Measurements from ENCODE around the gene SNN.

Gene SNN

GRCh38 chr16:11633113-11633512 lies 35.1 kb upstream of the SNN start:
- no peak overlapping the region for H3K4me3 ChIP-seq

GRCh38 chr16:11634312-11634711 lies 33.9 kb upstream of the SNN start:
- Histone ChIP-seq H3K27ac (no peak overlapping the region), H3K4me3 (no peak overlapping the region)

More at GRCh38 chr16:11633113-11633512, 35.1 kb upstream of the SNN start:
- peak overlapping the region in 18 of 21 experiments; percentile 18 to 82 (median 66) for H3K27ac ChIP-seq

GRCh38 chr16:11635113-11635652 lies 33.1 kb upstream of the SNN start:
- Histone ChIP-seq H3K4me3 (no peak overlapping the region), H3K27ac (no peak overlapping the region)

GRCh38 chr16:11635679-11636171 lies 32.5 kb upstream of the SNN start:
- Histone ChIP-seq H3K27ac (peak overlapping the region in 3 of 21 experiments; percentile 23 to 42 (median 39)), H3K4me3 (no peak overlapping the region)

- H3K27ac ChIP-seq = peak overlapping the region in 3 of 21 experiments; percentile 34 to 42 (median 39)
Observed at GRCh38 chr16:11636172-11636721, 32.0 kb upstream of the SNN start.

GRCh38 chr16:11637320-11637719 lies 30.9 kb upstream of the SNN start:
- no peak overlapping the region for H3K4me3 ChIP-seq
- H3K27ac ChIP-seq = peak overlapping the region in 2 of 21 experiments; percentile 18 to 24

More at GRCh38 chr16:11636172-11636721, 32.0 kb upstream of the SNN start:
- no peak overlapping the region for H3K4me3 ChIP-seq

GRCh38 chr16:11638140-11638539 lies 30.1 kb upstream of the SNN start:
- no peak overlapping the region for H3K27ac ChIP-seq
- H3K4me3 ChIP-seq = no peak overlapping the region

GRCh38 chr16:11639008-11639562 lies 29.2 kb upstream of the SNN start:
- Histone ChIP-seq H3K27ac (peak overlapping the region in 6 of 21 experiments; percentile 56 to 90 (median 85)), H3K4me3 (no peak overlapping the region)

GRCh38 chr16:11639925-11640899 lies 28.0 kb upstream of the SNN start:
- no peak overlapping the region for H3K4me3 ChIP-seq
- peak overlapping the region; percentile 28 to 90 (median 80) for H3K27ac ChIP-seq

GRCh38 chr16:11640987-11641817 lies 27.1 kb upstream of the SNN start:
- peak overlapping the region; percentile 0 to 90 (median 80) for H3K27ac ChIP-seq
- no peak overlapping the region for H3K4me3 ChIP-seq

GRCh38 chr16:11642765-11643116 lies 25.5 kb upstream of the SNN start:
- H3K4me3 ChIP-seq = no peak overlapping the region

GRCh38 chr16:11649276-11649675 lies 19.0 kb upstream of the SNN start:
- Histone ChIP-seq H3K4me3 (no peak overlapping the region), H3K27ac (no peak overlapping the region)

More at GRCh38 chr16:11642765-11643116, 25.5 kb upstream of the SNN start:
- H3K27ac ChIP-seq = no peak overlapping the region

- Histone ChIP-seq H3K4me3 (no peak overlapping the region), H3K27ac (no peak overlapping the region)
Observed at GRCh38 chr16:11650641-11651591, 17.3 kb upstream of the SNN start.

GRCh38 chr16:11651796-11652195 lies 16.5 kb upstream of the SNN start:
- no peak overlapping the region for H3K4me3 ChIP-seq
- no peak overlapping the region for H3K27ac ChIP-seq

GRCh38 chr16:11655655-11656054 lies 12.6 kb upstream of the SNN start:
- no peak overlapping the region for H3K27ac ChIP-seq
- no peak overlapping the region for H3K4me3 ChIP-seq

- Histone ChIP-seq H3K27ac (no peak overlapping the region), H3K4me3 (no peak overlapping the region)
Observed at GRCh38 chr16:11657556-11657955, 10.7 kb upstream of the SNN start.

- Histone ChIP-seq H3K4me3 (no peak overlapping the region), H3K27ac (peak overlapping the region in 15 of 21 experiments; percentile 35 to 76 (median 60))
Observed at GRCh38 chr16:11658896-11659708, 9.2 kb upstream of the SNN start.
